Testis (tissue), 3 donors: ENCODE results near the gene PSMB9. TPM values are rescaled to one million over a fixed set of nuclear protein-coding genes. Genes with fewer than 3 reads are reported as not detected.

Source experiments
- DNase-seq: peaks from one replicate; pipeline ENCODE4 v3.0.0-alpha.2; 2019
- H3K27ac ChIP-seq, 2 donors: fragments of 200-600 bp; sonication (generic); one replicate each; pipeline ENCODE4 v1.5.1; 2019
- H3K27me3 ChIP-seq: fragments of 200-600 bp; sonication (generic); one replicate; pipeline ENCODE4 v1.5.1; 2019
- H3K36me3 ChIP-seq: fragments of 200-600 bp; sonication (generic); one replicate; pipeline ENCODE4 v1.5.1; 2017; ENCODE audit warnings: low read depth; ENCODE audit errors: missing control alignments
- H3K4me1 ChIP-seq: fragments of 200-600 bp; sonication (generic); one replicate; pipeline ENCODE4 v1.5.1; 2019
- H3K4me3 ChIP-seq, 2 donors: fragments of 200-600 bp; sonication (generic); one replicate each; pipeline ENCODE4 v1.5.1; 2017 to 2019
- H3K9me3 ChIP-seq: fragments of 200-600 bp; sonication (generic); one replicate; pipeline ENCODE4 v1.5.1; 2017
- POLR2A ChIP-seq: fragments of 450-650 bp; IDR thresholded peaks from one replicate; pipeline ENCODE4 v1.6.1; 2017; ENCODE audit warnings: antibody characterized with exemption, mild to moderate bottlenecking, moderate library complexity
- WGBS, 2 donors: methylation state at CpG; one replicate each; pipeline ENCODE4 v1.1.5; 2018; 5-methylcytosine and 5-hydroxymethylcytosine counted together
- intact Hi-C: fragments of 100-400 bp; cut with DNase I; formaldehyde crosslinking; loops from one replicate; pipeline ENCODE4 v1.15.1; 2023; ENCODE audit warnings: low total_unique reads
- polyA plus RNA-seq: library from polyadenylated mRNA; stranded (reverse); fragments of 350-450 nt; fragmentation: Illumina TruSeq; extraction: RNeasy Lipid Tissue Mini Kit (QIAGEN cat#74804); gene quantifications from one replicate; pipeline ENCODE4 v1.2.3, GENCODE V29; 2014; ENCODE audit warnings: low read depth, low replicate concordance; ENCODE audit not compliant: insufficient read depth
- total RNA-seq, 2 donors: library from RNA; depleted of rRNA; stranded (reverse); fragments of >200 nt; gene quantifications; one replicate each; pipeline ENCODE4 v1.2.3, GENCODE V29; 2016
- TF ChIP-seq, protein P1 (sequence below), 3 experiments: fragments of 450-650 bp in 2 of 3; fragments of 200-600 bp in 1 of 3; sonication (generic) in 1 of 3; IDR thresholded peaks; one replicate each; pipeline ENCODE4 v1.5.1; 2016 to 2019; ENCODE audit warnings: antibody characterized with exemption in 3 of 3, mild to moderate bottlenecking in 2 of 3, moderate library complexity in 1 of 3

PSMB9 gene
- total and polyA plus RNA-seq, 3 donors from 2014 or later = 6.2 to 29.7 (median 7.9) TPM

DNA sequence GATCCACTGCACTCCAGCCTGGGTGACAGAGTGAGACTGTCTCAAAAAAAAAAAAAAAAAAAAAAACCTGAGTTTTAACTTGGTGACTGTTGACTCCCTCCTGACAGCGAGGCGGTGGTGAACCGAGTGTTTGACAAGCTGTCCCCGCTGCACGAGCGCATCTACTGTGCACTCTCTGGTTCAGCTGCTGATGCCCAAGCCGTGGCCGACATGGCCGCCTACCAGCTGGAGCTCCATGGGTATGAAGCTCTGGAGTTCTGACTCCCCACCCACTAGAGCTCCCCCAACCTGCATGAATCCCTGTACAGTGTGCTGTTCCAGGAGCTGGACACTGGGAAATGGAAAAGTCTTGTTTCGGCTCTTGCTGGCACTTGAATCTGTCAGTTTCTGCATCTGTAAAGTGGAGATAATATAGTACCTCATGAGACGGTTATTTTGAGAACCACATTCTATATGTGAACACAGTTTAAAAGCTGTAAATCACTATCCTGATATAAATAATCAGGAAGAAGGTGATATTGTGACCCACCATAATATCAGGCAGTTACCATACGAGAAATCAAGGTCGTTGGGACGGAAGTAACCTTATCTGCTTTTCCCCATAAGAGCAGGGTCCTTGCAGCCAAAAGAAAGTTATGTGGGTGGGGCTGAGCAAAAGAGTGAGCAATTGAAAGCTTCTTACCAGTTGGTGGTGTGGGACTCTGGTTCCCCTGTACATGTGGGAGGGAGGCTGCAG, 3.3 kb downstream of the PSMB9 start:
- Histone ChIP-seq H3K4me1 (peaks cover 7% of the 10 kb centered on the region), H3K4me3 (no peak overlapping the region), H3K27me3 (no peaks in the 10 kb centered on the region), H3K36me3 (no peaks in the 10 kb centered on the region), H3K27ac (no peak overlapping the region), H3K9me3 (no peaks in the 10 kb centered on the region)
- TF ChIP-seq, protein P1, sequence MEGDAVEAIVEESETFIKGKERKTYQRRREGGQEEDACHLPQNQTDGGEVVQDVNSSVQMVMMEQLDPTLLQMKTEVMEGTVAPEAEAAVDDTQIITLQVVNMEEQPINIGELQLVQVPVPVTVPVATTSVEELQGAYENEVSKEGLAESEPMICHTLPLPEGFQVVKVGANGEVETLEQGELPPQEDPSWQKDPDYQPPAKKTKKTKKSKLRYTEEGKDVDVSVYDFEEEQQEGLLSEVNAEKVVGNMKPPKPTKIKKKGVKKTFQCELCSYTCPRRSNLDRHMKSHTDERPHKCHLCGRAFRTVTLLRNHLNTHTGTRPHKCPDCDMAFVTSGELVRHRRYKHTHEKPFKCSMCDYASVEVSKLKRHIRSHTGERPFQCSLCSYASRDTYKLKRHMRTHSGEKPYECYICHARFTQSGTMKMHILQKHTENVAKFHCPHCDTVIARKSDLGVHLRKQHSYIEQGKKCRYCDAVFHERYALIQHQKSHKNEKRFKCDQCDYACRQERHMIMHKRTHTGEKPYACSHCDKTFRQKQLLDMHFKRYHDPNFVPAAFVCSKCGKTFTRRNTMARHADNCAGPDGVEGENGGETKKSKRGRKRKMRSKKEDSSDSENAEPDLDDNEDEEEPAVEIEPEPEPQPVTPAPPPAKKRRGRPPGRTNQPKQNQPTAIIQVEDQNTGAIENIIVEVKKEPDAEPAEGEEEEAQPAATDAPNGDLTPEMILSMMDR (IDR thresholded peaks at IDR 0.05) = no peak
- no peak for TF ChIP-seq POLR2A
- 81 to 89% methylated on average over 13 to 14 of the region's 14 CpGs for WGBS, 2 donors
- intact Hi-C loops = no loop called here
- no peak for DNase-seq

DNA sequence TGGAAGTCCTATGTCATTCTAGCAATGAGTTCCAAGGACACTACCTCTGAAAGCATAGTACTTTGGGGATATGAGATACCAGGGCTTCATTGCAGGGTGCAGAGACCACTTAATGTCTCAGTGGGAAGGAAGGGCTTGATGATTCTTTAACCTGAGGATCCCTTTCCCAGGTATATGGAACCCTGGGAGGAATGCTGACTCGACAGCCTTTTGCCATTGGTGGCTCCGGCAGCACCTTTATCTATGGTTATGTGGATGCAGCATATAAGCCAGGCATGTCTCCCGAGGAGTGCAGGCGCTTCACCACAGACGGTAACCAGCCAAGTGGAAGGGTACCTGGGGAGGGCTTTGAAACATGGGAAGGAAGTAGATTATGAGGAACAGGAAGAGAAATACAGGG, 4.2 kb downstream of the PSMB9 start:
- Histone ChIP-seq H3K27ac (no peak overlapping the region), H3K4me3 (no peak overlapping the region), H3K4me1 (peaks cover 5% of the 10 kb centered on the region), H3K36me3 (no peaks in the 10 kb centered on the region), H3K9me3 (no peaks in the 10 kb centered on the region), H3K27me3 (no peaks in the 10 kb centered on the region)
- TF ChIP-seq, protein P1 (IDR thresholded peaks at IDR 0.05) = no peak
- TF ChIP-seq POLR2A = no peak
- 93 to 99% methylated on average over 5 of the region's 5 CpGs for WGBS, 2 donors
- no peak for DNase-seq
- intact Hi-C loops = no loop called here

DNA sequence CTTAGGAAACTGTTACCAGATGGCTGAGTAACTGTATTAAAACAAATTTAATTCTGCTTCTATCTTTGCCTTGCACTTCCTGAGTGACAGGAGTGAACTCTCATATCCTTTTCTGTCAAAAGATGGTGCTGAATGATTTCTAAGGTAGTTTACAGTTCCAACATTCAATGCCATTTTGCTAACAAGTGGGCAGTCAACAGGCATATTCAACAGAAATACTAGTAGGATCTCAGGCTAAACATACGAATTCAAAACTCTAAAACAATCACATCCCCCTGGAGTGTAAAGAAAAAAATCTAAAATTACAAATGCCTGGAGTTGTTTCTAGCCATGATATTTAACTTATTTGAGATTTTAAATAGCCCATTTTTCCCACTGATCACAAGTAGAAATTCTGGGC, 6.7 kb downstream of the PSMB9 start:
- no peaks in the 10 kb centered on the region for H3K4me1 ChIP-seq
- H3K9me3 ChIP-seq = no peaks in the 10 kb centered on the region
- H3K4me3 ChIP-seq = no peak overlapping the region
- no peak for DNase-seq
- intact Hi-C loops = no loop called here
- H3K27ac ChIP-seq = no peak overlapping the region
- WGBS, 2 donors = 84 to 96% methylated on average over 1 of the region's 1 CpG
- H3K27me3 ChIP-seq = no peaks in the 10 kb centered on the region
- TF ChIP-seq, protein P1 (IDR thresholded peaks at IDR 0.05) = no peak
- TF ChIP-seq POLR2A = no peak
- no peaks in the 10 kb centered on the region for H3K36me3 ChIP-seq

DNA sequence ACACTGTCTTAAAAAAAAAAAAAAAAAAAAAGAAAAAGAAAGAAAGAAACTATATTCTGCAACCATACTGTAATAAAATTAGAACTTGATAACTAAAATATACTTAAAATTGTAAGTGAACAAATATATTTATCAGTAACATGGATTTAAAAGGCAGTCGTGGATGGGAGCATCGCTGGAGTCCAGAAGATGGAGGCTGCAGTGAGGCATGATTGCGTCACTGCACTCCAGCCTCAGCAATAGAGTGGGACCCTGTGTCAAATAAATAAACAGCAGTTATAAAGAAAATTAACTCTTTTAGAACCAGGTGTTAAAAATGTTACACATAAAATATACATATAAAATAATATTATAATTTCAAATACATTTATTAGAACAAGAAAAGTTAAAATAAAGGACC, 8.7 kb downstream of the PSMB9 start:
- intact Hi-C loops = no loop called here
- no peak for DNase-seq
- H3K4me1 ChIP-seq = no peaks in the 10 kb centered on the region
- no peak for TF ChIP-seq POLR2A
- H3K27ac ChIP-seq = no peak overlapping the region
- no peak overlapping the region for H3K4me3 ChIP-seq
- H3K27me3 ChIP-seq = no peaks in the 10 kb centered on the region
- no peaks in the 10 kb centered on the region for H3K9me3 ChIP-seq
- no peaks in the 10 kb centered on the region for H3K36me3 ChIP-seq
- WGBS, 2 donors = 87 to 90% methylated on average over 3 of the region's 3 CpGs

DNA sequence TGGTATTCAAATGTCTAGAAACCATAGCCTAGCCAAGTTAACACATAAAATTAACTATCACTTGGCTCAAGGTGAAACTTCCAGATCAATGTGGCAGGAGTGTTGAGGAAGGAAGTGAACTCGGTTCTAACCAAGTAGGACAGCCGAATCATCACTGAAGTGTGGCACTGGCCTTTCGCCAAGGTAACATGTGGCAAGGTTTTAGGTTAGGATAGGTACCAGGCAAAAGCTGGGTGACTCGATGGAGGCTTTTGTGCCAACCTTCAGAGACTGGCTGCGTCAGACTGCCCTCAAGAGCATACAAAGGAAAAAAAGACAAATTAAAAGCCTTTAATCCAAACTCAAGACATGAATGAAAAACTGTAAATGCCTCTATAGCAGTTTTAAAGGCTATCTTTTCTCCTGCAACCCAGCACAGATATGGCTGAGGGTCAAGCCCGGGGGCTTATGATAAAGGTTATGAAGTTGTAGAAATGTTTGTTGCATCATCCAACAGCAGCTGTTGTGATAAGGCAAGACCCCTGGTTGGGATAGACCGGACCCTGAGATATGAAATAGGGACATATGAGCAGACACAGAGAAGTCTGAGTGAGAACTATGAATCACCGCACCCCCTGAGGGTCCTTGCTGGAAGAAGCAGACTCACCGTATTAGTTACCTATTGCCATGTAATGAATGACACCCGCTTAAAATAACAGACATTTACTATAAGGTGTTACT, 11.9 kb downstream of the PSMB9 start:
- intact Hi-C loops = no loop called here
- WGBS, 2 donors = 80 to 83% methylated on average over 10 of the region's 10 CpGs
- Histone ChIP-seq H3K27ac (no peak overlapping the region), H3K27me3 (no peaks in the 10 kb centered on the region), H3K36me3 (no peaks in the 10 kb centered on the region), H3K9me3 (no peaks in the 10 kb centered on the region), H3K4me1 (peaks cover 3% of the 10 kb centered on the region), H3K4me3 (no peak overlapping the region)
- DNase-seq = no peak
- TF ChIP-seq, protein P1 (IDR thresholded peaks at IDR 0.05) = no peak
- TF ChIP-seq POLR2A = no peak
